Fibroblast of peridontal ligament (primary cell): ENCODE results near the gene RALGAPB.

ENCODE experiments used
- DNase-seq: peaks from one replicate; pipeline ENCODE4 v3.0.0-alpha.2; 2010; ENCODE audit errors: extremely low read depth

Gene RALGAPB

DNA sequence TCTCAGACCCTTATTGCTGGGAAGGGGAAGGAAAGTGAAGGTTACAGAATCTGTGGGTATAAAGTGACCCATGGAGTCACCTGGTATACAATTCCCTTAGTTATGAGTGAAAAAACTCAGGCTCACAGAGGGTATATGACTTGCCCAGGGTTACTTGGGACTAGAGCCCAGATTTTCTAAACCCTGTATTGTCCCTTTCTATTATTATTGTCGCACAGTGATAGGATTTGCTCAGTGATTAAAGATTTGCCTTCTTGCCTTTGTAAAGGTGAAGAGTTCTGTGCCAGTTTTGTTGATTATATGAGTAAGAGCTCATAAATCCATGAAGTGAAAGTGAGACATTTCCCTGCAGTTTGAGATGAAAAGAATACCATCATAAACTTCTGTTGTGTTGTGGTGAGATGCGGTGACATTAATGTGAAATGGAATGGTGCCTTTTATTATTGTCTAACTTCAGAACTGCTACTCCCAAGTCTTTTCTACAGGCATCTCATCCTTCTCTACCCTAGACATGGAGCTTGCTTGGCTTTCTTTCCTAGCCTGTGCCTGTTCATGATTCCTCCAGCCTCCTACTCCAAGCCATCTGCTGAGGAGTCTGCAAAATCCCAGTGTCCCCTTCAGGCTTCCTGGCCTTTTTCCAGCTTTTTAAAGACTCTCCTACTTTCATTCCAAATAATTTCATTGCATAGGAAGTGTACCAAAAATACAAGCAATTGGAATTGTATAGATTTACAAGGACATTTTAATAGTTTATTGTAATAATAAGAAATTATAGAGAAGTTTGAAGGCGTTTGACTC is 74.8 kb downstream of the RALGAPB start:
- no peak for DNase-seq

DNA sequence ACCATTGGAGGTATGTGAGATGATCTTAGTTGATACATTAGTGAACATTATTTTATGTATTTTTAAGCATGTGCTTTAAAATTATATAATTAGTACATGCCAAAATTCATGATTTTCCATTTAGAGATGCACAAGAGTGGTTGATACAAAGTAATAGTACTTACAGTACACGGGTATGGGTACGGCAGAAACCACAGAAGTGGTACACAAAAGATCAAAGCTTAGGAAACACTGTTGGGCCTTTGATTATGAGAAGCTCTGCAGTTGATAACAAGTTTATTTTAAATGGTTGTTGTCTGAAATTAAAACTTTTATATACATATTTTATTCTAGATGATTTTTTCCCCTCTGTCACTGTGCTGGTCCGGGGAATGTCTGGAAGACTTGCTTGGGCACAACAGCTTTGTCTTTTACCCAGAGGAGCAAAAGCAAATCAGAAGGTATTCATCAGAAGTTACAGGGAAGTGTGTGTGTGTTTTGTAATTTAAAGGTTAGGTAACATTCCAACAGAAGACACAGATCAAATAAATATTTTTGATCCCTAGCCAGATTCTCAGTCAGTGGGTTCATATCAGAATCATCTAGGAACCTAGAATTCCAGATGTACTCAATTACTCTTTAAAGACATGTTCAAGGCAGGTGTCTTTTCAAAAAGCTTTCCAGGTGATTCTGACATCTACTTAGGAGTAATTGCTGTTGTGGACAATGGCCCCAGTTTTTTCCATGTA is 75.9 kb downstream of the RALGAPB start:
- DNase-seq: no peak

DNA sequence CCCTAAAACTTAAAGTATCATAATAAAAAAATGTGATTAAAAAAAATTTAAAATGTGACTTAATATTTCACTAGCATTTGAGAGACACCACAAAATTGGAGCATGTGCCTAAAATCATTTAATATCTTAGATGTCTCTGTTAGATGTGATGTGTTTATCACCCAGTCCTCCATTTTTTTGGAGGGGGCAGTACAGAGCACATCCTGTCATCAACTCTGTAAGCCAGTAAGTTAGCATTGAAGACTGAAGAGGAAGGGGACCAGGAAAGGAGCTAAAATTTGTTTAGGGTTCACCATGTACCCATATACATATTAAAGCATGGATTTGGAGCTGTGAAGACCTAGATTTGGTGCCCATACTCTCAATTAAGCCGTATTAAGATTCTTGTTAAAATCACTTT is 77.6 kb downstream of the RALGAPB start:
- no peak for DNase-seq

DNA sequence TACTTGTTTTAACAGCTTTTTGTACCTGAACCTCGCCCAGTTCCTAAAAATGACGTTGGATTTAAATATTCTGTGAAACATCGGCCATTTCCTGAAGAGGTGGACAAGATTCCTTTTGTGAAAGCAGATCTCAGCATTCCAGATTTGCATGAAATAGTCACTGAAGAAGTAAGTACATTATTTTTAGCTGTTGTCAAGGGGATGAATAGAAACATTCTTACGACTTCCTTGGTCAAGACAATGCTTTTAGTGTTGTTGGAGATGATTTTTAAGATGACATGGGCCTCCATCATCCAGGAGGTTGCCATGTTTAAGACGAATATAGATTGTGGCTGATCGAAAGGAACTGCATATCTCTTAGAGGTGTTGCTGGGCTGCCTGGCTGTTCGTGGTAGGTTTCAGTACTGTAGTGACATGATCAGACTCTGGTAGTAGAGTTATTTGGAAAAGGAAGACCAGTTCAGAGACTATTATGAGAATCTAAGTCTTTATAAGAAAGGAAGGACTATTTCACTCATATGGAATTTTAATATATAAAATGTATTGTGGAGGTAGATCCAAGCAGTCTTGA is 78.5 kb downstream of the RALGAPB start:
- DNase-seq: no peak

DNA sequence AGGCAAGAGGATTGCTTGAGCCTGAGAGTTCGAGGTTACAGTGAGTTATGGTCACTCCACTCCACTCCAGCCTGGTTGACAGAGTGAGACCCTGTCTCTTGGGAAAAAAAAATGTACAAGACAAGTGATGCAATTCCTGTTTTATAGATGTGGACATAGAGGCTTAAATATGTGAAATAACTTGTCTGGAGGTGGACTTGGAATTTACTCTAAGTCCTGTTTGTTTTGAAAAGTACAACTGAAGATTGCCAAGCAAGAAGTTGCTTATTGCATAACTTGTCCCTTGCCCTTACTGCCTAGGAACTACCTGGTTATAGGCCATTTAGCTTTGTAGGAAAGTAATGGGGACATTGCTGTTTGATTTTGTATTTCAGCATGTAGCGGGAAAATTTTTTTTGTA is 82.3 kb downstream of the RALGAPB start:
- DNase-seq: no peak

DNA sequence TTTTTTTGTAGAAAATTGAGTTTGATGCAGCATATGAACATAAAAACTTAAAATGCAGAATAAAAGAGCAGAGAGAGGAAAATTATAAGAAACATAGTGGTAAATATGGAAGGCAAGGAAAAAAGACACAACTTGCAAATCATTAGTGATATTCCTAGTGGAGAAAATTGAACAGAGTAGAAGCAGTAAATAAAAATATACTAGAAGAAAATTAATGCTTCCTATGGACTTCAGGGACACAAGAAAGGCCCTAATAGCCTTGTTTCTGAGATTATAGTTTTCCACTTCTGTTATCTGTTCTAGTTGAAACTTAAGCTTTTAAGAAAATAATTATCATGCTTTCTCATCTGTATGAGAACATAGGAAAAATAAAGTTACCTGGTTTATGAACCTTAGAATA is 82.8 kb downstream of the RALGAPB start:
- DNase-seq: no peak

DNA sequence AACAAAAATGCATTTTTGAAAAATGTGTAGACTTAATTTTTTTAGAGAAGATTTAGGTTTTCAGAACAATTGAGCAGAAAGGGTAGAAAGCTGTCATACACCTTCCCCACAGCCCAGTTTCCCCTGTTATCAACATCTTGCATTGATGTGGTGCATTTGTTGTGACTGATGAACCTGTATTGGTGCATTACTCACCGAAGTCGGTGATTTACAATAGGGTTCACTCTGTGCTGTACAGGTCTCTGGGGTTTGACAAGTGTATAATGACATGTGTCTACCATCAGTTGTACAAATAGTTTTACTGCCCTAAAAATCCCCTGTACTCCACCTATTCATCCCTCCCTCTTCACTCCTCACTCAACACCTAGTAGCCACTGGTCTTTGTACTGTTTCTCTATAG is 84.5 kb downstream of the RALGAPB start:
- no peak for DNase-seq

GRCh38 chr20:38558596-38559360 is 86.1 kb downstream of the RALGAPB start:
- no peak for DNase-seq

DNA sequence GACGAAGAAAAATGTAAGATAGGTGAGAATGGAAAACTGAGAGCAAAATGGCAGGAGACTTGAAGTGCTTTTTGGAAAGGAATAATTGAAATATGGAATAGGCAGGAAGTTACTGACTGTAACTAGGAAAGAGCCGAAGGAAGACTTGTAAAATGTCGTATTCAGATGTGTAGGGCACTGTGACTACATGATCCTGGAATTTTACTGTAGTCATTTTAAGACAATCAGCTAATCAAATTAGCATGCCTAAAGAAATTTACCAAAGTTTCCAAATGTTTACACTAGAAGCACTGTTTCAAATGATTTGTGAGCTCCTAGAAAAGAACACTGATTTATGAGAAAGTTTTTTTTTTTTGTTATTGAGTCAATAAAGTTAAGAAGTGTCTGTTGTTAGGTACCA is 87.1 kb downstream of the RALGAPB start:
- DNase-seq: peak; percentile 23

- DNase-seq: no peak
Observed at GRCh38 chr20:38563802-38564431, 91.3 kb downstream of the RALGAPB start.

- DNase-seq: no peak
Observed at GRCh38 chr20:38564680-38565079, 92.0 kb downstream of the RALGAPB start.

GRCh38 chr20:38566036-38566598 is 93.5 kb downstream of the RALGAPB start:
- DNase-seq: no peak

DNA sequence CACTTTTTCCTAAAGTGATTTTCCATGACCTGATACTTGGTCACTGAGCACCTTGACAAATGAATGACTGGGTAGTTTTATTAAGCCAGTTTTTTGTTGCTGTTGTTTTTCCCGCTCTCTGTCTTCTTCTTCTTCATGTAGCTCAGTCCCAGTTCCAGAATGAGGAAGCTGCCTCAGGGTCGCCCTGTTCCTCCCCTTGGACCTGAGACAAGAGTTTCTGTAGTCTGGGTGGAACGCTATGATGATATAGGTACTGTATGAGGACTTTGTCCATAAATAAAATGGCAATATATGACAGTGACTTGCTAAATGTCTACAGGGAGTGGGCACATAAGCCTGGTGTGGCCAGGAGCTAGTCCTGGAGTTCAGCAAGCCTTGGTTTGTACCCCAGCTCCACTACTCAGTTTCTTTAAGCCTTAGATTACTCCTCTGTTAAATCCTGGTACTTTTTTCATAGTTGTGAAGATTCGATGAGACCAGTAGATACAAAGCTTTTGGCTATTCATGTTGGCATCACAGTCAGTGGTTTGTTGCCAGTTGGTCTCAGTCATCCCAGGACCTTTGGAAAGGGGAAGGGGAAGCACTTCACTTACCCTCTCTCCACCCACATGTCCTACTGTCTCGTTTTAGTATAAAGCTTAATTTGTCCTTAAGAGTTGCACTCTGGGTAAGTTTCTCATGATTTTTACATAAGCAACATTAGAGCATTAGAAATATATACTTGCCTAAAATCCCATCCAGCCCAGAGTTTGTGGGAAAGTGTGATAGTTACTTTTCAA is 97.3 kb downstream of the RALGAPB start:
- no peak for DNase-seq

GRCh38 chr20:38573413-38573812 is 100.8 kb downstream of the RALGAPB start:
- no peak for DNase-seq

DNA sequence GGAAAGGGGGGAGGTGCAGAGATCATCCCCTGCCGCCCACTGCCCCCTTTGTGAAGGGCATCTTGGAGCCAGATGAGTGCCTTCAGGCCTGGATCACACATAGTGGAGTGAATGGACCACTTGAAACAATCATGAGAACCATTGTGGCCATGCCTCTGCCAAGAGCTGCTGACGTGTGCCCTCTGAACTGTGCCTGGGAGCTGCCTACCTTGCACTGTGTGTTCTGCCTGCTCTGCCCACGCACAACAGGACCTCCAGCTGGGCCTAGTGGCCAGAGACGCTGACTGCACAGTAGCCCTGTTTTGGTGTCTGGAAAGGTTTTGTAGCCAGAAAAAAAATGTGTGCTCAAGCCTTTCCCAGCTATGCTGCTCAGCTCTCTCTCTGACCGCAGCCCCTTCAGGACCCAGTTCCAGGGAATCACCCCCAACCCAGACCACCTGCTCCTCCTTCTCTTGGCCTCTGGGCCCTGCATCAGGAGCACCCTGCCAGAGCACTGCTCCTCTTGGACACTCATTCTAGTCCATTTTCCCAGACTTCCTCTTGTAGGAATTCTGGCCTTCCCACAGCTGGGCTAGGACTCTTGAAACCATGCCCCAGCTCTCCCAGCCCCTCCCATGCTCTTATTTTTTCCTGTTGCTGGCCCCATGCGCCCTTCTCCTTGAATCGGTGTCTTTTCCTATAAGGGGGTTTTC is 106.7 kb downstream of the RALGAPB start:
- no peak for DNase-seq

- DNase-seq: no peak
Observed at GRCh38 chr20:38579921-38580320, 107.3 kb downstream of the RALGAPB start.

GRCh38 chr20:38581013-38581412 is 108.4 kb downstream of the RALGAPB start, which contains the start of gene ADIG:
TSS of gene ADIG (plus strand) at chr20:38581197. CDS start at chr20:38581251, 54 bp downstream.
- peak; percentile 8 for DNase-seq

DNA sequence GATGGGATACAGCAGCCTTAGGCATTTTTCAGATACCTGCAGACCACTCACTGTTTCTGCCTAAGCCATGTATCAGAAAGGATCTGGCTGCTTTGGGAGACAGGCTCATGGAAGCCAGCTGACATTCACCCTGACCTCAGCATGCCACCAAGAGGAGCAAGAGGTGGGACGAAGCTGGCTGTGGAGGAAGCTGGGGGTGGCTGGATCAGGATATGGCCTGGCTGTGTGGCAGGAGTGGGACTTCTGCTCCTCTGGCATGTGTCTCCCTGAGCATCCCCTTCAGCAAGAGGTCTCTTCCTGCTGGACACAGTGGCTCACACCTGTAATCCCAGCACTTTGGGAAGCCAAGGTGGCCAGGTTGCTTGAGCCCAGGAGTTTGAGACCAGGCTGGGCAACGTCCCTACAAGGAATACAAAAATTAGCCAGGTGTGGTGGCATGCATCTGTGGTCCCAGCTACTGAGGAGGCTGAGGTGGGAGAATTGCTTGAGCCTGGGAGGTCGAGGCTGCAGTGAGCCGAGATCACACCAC is 109.3 kb downstream of the RALGAPB start:
- DNase-seq: no peak

DNA sequence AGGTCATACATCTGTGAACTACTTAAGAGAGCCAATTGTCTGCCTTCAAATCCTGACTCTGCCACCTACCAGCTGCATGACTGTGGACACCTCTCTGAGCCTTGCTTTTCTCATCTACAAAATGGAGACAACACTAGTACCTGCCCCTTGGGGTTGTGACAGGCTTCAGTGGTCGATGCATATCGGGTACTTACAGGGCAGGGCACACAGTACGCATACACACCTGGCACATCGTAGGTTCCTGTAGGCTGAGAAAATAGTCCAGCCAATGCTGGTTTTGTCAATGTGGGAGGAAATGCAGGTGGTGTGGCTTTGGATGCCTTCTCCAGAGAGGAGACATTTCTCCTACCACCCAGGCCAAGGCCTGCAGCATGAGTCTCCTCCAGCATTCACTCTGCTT is 110.7 kb downstream of the RALGAPB start:
- DNase-seq: no peak
